ENCODE data around the gene ANKRD66.

DNA sequence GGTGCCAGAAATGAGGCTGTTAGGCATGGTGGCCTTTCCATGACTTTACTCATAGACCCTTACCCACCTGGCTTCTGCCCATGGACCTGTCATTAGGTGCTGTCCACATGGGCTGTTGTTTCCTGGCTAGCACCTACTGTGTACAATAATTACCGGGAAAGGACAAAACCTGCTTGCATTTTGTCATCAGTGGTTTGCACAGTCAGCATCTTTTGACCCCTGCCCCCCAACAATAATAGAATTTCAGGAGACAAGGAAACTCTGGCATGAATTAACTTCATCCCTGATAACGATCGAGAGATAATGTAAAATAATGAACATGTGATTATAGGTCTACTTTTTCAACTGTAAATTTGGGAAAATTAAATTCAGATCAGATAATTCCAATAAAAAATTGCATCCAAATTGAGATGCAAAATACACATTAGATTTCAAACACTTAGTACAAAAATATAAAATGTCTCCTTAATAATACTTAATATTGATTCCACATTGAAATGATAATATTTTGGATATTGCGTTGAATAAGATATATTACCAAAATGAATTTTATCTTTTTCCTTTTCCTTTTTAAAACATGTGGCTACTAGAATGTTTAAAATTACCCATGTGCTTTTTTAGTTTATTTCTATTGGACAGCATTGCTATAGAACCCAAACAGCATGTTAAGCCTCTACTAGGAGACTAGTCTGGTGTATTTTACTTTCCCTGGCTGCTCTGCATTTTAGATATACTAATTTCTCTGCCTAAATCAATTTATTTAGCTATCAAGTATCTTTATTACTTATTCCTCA lies 12.4 kb downstream of the ANKRD66 start:
- no peak for TF ChIP-seq CTCF (optimal IDR thresholded peaks at IDR 0.05 in 1 of 3, IDR thresholded peaks at IDR 0.05 in 1 of 3, conservative IDR thresholded peaks at IDR 0.05 in 1 of 3; ENCODE audit: extremely low read depth in 1 of 3, insufficient read depth in 2 of 3, low read length in 3 of 3)
- TF ChIP-seq EZH2 (IDR thresholded peaks at IDR 0.05; ENCODE audit: low read length) = no peak

Data from keratinocyte (primary cell).